Inflammatory macrophage treated with lipopolysaccharide for 4 hours (primary cell): Measurements from ENCODE around the gene ILF2.
"Not testable (repeated sequence)": the region's sequence is repeated elsewhere in the genome, so short reads cannot be mapped to it uniquely, and the experiment has no call there.

Experiments used
- DNase-seq: peaks from one replicate; pipeline ENCODE4 v3.0.0-alpha.2; 2020

ILF2 gene

GRCh38 chr1:153649137-153649862 lies 21.5 kb downstream of the ILF2 start:
- no peak for DNase-seq

GRCh38 chr1:153648000-153648643 lies 22.7 kb downstream of the ILF2 start:
- DNase-seq: no peak

GRCh38 chr1:153647346-153647714 lies 23.5 kb downstream of the ILF2 start:
- DNase-seq: no peak

- peak; percentile 83 for DNase-seq
Observed at GRCh38 chr1:153646672-153647345, 24.0 kb downstream of the ILF2 start.

GRCh38 chr1:153643816-153644215 lies 27.0 kb downstream of the ILF2 start:
- no peak for DNase-seq

GRCh38 chr1:153643100-153643499 lies 27.7 kb downstream of the ILF2 start:
- no peak for DNase-seq

GRCh38 chr1:153642161-153642560 lies 28.6 kb downstream of the ILF2 start:
- DNase-seq: no peak

GRCh38 chr1:153640861-153641260 lies 29.9 kb downstream of the ILF2 start:
- DNase-seq: no peak

- DNase-seq: not testable (repeated sequence)
Observed at GRCh38 chr1:153640213-153640612, 30.6 kb downstream of the ILF2 start.

- DNase-seq: no peak
Observed at GRCh38 chr1:153639280-153639679, 31.5 kb downstream of the ILF2 start.

- no peak for DNase-seq
Observed at GRCh38 chr1:153638261-153638660, 32.5 kb downstream of the ILF2 start.

- no peak for DNase-seq
Observed at GRCh38 chr1:153636312-153636711, 34.5 kb downstream of the ILF2 start.

GRCh38 chr1:153635872-153636271 lies 34.9 kb downstream of the ILF2 start:
- no peak for DNase-seq

GRCh38 chr1:153633754-153634665 lies 36.8 kb downstream of the ILF2 start, which contains the start of gene CHTOP:
Gene CHTOP, plus strand, starts transcription at chr1:153634066. Its CDS starts 2,523 bp downstream, at chr1:153636589.
- DNase-seq: peak; percentile 99

GRCh38 chr1:153633161-153633753 lies 37.5 kb downstream of the ILF2 start:
- DNase-seq: no peak

GRCh38 chr1:153631047-153632022 lies 39.5 kb downstream of the ILF2 start:
- no peak for DNase-seq

GRCh38 chr1:153630384-153630783 lies 40.4 kb downstream of the ILF2 start:
- no peak for DNase-seq

- DNase-seq: no peak
Observed at GRCh38 chr1:153629971-153630370, 40.8 kb downstream of the ILF2 start.

- no peak for DNase-seq
Observed at GRCh38 chr1:153629343-153629665, 41.5 kb downstream of the ILF2 start.

- no peak for DNase-seq
Observed at GRCh38 chr1:153628638-153629342, 42.0 kb downstream of the ILF2 start.
